RPMI8226 (cell line): ENCODE data around the gene PNMA6E.

Experiments used
- DNase-seq: peaks from one replicate; pipeline ENCODE4 v3.0.0-alpha.2; 2015

PNMA6E gene

DNA sequence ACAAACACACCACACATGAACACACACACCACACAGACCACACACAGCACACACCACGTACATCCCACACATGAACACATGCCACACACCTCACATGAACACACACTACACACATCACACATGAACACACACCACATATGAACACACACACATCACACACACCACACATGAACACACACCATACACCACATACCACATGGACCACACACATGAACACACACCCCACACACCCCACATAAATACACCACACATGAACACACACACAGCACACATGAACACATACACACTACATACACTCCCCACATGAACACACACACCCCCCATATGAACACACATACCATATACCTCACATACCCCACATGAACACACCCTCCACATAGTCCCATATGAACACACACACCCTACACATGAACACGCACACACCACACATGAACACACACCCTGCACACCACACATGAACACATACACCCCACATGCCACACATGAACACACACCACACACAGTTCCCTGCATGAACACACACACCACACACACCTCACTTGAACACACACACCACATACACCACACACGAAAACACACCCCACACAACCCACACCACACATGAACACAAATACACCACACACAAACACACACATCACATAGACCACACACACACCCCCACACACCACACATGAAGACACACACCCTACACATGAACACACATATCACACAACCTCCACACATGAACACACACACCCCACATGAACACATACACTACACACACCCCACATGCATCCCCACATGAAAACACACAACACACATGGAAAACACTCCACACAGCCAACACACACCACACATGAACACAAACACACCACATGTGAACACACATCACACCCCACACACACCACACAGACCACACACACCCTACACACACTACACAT is 18.3 kb downstream of the PNMA6E start:
- DNase-seq = no peak

DNA sequence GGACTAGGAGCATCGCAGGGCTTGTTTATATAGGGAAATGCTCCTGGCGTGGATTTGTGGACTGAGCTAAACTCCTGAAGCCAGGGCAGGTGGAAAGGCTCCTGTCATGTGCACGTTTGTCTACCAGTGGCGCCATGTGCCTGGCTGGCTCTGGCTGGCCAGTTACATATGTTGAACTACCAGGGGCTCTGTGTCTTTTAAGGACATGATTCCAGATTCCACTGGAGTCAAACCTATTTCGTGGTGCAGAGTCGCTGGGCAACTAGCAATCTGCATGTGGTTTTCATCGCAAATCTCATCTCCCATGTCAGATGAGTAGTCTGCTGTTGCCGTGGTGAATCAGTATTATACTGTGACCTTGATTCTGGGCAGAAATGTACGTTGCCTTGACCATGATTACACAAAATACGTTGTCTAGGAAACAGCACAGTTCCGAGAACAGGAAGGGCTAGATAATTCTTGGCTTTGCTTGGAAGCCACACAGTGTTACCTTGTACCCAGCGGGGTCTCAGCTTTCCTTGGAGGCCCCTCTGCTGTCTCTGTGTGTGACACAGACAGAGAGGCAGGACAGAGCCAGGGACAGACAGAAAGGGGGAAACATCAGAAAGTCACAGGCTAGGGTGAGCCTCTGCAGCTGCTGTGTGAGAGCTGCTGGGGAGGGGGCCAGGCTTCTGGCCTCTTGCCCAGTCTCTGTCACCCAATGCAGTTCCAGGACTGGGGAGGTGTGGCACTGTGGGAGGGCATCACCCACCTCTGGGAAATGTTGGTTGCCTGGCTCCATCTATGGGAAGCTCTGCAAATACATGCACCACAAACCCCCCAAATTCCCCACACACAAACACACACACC is 19.2 kb downstream of the PNMA6E start:
- peak; percentile 68 for DNase-seq

DNA sequence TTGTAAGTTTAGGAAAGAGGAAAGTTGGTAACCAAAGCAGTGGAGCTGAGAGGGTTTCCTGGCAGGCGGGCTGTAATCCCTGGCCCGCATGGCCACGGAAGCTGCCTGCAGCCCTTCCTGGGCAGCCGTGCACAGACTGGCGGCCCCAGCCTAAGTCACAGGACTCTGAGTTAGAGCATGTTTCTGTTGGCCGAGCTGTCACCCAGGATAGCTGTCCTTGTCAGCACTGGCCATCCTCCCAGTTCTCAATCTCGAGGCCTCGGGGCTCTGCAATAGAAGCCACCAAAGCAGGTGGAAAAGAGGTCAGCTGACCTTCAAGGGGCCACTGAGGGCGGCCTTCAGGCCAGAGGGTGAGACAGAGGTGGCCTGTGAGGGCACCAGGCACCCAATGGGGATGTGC is 20.5 kb downstream of the PNMA6E start:
- DNase-seq = no peak

- DNase-seq = no peak
These were observed 21.1 kb downstream of the PNMA6E start for GRCh38 chrX:153379971-153380581.

- no peak for DNase-seq
These were observed 21.6 kb downstream of the PNMA6E start for GRCh38 chrX:153379508-153379907.

DNA sequence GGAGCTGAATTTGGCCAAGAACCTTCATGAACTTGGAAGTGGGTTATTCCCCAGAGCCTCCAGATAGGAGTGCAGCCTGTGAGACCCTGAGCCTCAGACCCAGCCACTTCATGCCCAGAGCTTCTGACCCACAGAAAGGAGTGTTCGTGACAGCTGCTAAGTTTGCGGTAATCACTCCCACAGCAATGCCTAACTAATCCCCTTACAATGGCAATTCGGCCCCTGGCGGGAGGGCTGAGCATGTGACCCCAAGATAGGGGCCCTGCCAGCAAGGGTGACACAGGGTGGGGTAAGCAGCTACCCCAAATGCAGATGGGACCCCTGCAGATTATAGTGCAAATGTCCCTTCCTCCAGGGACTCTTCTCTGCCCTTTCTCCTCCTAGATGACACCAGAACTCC is 22.5 kb downstream of the PNMA6E start:
- DNase-seq = no peak

DNA sequence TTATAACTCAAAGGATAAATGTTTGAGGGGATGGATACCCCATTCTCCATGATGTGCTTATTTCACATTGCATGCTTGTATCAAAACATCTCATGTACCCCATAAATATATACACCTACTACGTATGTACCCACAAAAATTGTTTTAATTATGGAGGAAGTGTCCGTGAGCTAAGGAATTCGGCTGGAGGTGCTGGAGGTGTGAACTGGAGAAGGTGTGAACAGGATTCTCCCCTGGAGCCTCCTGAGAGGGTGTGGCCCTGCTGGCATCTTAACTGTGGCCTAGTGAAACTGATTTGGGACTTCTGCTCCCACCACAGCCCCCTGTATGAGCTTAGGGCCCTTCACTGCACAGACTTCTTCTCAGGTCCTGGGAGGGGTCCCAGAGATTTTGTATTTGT is 23.4 kb downstream of the PNMA6E start:
- DNase-seq = no peak

DNA sequence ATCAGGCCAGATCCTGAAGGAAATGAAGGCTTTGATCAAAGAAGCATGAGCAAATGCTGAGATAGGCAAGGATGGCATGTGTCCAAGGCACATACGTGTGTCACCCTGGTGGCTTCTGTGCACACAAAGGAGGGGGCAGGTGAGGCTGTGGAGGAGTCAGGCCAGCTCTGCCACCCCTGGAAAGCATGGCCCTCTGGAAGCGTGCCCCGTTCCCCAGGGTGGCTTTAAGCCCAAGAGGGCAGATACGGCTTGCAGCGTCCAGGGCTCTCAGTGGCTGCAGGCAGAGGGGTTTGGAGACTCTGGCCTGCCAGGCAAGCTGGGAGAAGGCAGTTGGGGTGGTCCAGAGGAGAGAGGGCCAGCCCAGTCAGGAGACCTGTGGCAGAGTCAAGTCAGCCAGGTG is 25.6 kb downstream of the PNMA6E start:
- DNase-seq = no peak

GRCh38 chrX:153374426-153374825 is 26.7 kb downstream of the PNMA6E start:
- no peak for DNase-seq

DNA sequence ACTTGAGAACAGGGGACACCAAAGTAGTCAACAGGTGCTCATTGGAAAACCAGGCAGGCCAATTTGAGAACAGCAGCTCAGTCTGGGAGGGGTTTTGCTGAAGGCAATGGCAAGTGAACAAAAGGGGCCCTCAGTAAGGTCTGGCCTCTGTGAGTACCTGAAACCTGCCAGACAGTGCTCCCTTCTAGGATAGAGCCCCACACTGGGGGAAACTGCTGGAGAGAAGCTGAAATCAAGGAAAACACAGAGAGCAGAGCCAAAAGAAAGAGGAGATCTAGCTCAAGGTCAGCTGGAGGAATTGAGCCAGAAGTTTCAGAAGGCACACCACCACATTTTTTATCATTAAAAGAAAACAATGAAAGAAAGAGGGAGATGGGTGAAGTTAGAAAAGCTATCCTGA is 28.2 kb downstream of the PNMA6E start:
- no peak for DNase-seq

DNA sequence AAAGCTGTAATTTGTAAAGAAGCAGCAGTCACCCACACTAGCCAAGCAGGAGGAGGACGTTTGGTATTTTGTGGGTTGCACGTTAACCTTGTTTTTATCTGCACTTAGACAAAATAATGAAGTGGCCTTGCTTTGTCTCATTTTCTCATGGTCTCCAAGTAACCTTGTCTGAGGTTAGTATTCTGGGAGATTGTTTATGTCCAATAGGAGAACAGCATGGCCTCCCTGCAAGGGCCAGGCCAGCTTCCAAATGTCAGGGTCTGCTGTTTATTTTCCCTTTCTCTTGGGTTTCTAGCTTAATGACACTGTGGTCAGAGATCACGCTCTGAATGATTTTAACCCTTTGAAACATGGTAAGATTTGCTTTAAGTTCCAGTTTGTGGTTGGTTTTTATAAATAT is 29.9 kb downstream of the PNMA6E start:
- no peak for DNase-seq

GRCh38 chrX:153370293-153371055 is 30.7 kb downstream of the PNMA6E start:
- DNase-seq = no peak

DNA sequence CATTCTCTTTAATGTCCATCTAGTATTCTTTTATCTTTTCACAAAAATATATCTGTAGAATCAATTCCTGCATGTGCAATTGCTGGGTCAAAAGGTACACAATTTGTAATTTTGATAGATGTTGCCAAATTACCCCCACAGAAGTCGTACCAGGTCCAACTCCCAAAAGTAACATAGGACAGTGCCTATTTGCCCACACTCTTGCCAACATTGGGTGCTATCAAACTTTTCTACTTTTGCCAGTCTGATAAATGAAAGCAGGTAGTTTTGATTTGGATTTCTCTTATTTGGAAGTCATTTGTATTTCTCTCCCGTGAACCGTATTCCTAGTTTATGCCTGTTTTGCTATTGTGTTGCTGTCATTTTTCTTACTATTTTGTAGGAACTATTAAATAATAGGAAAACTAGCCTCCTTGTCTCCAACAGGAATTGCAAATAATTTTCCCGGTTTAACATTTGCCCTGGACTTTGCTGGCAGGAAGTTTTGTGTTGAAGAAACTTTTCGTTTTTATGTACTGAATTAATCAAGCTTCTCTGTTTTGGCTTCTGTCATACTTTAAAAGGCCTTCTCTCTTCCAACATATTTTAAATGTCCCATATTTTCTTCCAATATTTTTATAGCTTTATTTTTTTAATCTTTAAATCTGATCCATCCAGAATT is 34.1 kb downstream of the PNMA6E start:
- no peak for DNase-seq

DNA sequence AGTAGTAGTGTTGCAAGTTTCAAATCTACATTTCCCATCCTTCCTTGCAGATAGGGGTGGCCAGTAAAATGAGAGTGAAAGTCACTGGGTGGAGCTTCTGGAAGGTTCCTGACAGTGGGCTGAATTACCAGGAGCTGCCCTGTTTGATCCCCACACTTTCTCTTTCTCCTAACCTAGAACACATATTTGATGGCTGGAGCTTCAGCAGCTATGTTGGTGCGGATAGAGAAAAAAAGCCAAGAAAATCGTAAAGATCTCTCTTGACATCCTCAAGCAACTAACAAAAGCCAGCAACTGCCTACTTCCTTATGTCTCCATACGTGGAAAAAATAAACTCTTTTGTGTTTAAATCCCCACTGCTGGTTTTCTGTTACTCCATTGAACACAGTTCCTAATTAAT is 35.0 kb downstream of the PNMA6E start:
- no peak for DNase-seq

DNA sequence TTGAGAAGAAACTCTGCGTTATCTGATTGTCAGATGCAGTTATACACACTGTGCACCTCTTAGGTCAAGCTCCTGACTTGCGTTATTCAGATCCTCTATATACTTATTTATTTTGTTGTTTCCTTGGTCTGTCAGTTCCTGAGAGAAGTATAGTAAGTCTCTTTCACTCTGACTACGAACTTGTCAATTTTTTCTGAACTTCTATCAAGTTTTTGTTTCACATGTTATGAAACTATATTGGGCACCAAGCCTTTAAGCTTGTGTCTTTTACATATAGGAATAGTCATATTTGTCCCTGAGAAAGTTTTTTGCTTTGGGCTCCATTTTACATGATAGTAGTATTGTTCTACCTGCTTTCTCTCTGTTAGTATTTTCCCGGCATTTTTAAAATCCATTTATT is 35.5 kb downstream of the PNMA6E start:
- DNase-seq = no peak

DNA sequence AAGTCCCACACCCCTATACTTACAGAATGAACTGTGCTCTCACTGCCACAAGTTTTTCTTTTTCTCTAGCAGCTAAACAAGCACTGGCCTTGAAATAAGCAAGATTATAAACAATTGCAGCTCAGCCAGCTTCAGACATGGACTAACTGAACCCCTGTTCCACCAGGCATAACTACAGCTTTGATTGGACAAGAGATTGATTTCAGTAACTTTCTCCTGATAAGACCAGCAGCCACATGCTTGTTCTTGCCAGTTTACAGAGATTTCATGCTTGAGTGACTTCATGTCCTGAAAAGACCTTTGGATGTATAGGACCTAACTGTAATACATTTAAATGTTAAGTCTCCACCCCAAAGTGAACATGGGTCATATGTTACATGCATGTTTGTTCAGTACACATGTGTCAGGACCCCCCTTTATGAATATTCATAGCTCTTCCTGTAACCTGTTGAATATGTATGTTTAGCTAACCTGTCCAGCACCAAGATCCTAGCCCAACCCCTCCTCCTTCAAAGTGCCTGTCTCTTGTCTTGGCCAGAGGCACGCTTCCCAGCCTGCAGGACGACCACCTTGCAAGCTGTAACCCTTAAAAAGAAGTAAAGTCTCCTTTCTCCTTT is 39.3 kb downstream of the PNMA6E start:
- DNase-seq = no peak

DNA sequence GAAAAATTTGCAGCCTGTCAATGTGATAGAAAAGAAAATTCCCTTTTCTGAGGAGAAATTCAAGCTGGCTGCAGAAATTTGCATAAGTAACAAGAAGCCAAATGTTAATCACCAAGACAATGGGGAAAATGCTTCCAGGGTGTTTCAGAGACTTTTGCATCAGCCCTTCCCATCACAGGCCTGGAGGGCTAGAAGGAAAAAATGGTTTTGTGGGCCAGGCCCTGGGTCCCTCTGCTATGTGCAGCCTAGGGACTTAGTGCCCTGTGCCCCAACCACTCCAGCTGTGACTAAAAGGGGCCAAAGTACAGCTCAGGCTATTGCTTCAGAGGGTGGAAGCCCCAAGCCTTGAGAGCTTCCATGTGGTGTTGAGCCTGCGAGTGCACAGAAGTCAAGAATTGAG is 43.3 kb downstream of the PNMA6E start:
- DNase-seq = no peak

- DNase-seq = no peak
These were observed 47.7 kb downstream of the PNMA6E start for GRCh38 chrX:153353416-153353815.

DNA sequence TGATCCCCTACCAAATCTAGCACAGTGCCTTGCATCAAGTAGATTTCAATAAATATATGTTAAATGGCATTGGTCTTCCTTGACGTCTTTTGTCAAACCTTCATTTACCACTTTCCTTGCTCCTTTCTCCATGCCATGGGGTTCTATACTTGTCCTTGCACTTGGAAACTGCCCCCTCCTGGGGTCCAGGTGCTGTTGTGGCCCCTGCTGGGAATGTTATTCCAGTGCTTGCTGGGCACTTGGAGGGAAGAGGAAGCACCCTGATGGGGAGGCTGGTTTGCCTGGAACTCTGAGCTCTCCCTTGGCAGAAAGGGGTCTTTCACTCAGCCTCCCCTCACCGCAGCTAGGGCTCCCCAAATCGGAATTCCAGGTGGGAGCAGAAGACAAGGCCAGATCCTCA is 48.3 kb downstream of the PNMA6E start:
- DNase-seq = no peak

DNA sequence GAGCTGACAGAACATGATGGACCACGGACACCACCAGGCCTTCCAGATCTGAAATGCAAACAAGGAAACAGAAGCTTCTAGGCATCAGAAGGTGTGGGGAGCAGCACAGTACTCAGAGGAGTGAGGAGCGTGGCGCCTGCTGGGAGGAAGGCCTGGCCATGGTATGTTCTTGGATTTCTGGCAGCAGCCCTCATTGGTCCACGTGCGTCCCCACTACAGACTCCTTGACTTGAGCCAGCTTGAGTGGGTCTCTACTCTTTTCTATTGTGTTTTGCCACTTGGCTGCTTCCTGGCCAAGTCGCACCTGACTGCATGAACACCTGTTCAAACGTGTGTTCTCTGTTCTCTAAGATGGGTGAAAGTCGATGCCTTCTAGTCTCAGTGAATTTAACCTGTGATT is 49.2 kb downstream of the PNMA6E start:
- no peak for DNase-seq

- no peak for DNase-seq
These were observed 51.2 kb downstream of the PNMA6E start for GRCh38 chrX:153349952-153350351.

DNA sequence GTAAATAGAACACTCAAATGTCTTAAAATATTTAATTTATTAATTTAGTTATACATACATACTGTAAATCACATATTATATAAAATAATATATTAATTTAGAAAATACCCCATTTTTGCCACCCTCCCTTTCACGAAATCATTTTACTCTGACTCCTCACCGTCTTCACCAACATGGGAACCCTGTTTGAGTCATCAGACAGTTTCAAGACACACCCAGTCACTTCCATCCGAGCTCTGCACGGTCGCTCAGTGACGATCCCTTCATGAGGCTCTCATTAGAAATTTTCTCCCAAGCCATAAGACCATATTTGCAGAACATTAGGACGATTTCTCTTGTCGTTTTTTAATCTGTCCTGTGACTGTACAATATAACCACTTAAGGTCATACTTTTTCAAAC is 52.7 kb downstream of the PNMA6E start:
- no peak for DNase-seq
